HuH-7.5 (cell line): ENCODE results near the gene ZNF565.
"Not testable (repeated sequence)": the region's sequence is repeated elsewhere in the genome, so short reads cannot be mapped to it uniquely, and the experiment has no call there.

Source experiments
- DNase-seq: peaks from one replicate; pipeline ENCODE4 v3.0.0; 2011; ENCODE audit warnings: low spot score

The ZNF565 gene

DNA sequence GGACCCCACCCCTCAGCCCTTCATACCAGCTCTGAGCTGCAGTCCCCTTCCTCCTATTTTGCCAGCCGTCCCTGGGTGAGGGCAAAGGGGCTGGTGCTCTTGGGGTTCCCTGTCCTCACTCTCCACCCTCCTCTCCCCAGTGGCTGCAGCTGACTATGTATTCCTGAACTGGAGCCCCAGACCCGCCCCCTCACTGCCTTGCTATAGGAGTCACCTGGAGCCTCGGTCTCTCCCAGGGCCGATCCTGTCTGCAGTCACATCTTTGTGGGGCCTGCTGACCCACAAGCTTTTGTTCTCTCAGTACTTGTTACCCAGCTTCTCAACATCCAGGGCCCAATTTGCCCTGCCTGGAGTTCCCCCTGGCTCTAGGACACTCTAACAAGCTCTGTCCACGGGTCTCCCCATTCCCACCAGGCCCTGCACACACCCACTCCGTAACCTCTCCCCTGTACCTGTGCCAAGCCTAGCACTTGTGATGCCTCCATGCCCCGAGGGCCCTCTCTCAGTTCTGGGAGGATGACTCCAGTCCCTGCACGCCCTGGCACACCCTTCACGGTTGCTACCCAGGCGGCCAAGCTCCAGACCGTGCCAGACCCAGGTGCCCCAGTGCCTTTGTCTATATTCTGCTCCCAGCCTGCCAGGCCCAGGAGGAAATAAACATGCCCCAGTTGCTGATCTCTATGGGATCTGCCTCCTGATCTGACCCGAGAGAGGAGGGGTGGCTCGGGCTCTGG, 64.6 kb downstream of the ZNF565 start:
- no peak for DNase-seq

GRCh38 chr19:36144624-36145023, 69.8 kb downstream of the ZNF565 start:
- no peak for DNase-seq

DNA sequence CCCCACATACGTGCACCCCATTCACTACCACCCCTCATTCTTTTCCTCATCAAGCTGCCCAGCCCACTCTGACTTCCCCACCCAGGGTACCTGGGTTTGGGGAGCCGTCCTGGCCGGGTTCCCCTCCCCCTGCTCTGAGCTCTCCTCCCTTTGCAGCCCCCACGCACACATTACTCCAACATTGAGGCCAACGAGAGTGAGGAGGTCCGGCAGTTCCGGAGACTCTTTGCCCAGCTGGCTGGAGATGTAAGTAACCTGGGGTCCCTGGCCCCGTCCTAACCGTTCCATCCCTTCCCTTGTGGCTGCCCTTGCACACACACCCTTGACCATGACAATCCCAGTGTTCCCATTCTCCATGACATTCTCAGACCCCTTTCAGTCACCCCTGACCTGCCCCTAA, 72.0 kb downstream of the ZNF565 start:
- DNase-seq = no peak

- DNase-seq = no peak
Observed at GRCh38 chr19:36142046-36142445, 72.4 kb downstream of the ZNF565 start.

DNA sequence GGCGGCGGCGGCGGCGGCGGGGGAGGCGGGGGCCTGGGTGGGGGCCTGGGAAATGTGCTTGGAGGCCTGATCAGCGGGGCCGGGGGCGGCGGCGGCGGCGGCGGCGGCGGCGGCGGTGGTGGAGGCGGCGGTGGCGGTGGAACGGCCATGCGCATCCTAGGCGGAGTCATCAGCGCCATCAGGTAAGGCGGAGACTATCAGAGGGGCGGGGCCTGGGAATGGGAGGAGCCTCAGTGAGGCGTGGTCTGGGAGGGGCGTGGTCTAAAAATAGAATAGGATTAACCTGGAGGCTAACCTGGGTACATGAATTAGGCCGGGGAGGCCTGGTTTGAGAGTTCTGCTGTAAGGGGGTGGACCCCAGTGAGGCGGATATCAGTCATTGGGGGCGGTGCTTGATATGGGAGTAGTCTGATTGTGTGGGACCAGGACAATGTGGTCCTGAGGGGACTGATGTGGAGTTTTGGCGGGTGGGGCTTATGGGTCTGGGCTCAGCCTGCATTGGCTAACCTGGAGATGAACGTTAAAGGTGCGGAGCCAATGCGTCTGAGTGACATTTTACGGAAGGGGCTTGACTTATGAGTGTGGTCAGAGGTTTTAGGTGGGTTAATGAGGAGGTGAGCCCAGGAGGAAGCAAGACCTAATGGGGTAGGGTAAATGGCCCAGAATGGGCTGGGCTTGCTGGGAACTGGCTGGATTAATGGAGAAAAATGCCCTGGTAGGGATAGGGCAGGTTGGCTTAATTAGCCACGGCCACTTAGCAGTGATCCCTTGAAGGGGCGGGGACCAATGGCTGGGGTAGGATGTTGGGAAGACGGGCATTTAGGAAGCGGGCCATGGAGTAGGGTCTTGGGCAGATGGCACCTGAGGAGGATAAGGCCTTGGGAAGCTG, 73.2 kb downstream of the ZNF565 start:
- peak; percentile 93 for DNase-seq

- peak; percentile 76 for DNase-seq
Observed at GRCh38 chr19:36140304-36141038, 74.0 kb downstream of the ZNF565 start.

DNA sequence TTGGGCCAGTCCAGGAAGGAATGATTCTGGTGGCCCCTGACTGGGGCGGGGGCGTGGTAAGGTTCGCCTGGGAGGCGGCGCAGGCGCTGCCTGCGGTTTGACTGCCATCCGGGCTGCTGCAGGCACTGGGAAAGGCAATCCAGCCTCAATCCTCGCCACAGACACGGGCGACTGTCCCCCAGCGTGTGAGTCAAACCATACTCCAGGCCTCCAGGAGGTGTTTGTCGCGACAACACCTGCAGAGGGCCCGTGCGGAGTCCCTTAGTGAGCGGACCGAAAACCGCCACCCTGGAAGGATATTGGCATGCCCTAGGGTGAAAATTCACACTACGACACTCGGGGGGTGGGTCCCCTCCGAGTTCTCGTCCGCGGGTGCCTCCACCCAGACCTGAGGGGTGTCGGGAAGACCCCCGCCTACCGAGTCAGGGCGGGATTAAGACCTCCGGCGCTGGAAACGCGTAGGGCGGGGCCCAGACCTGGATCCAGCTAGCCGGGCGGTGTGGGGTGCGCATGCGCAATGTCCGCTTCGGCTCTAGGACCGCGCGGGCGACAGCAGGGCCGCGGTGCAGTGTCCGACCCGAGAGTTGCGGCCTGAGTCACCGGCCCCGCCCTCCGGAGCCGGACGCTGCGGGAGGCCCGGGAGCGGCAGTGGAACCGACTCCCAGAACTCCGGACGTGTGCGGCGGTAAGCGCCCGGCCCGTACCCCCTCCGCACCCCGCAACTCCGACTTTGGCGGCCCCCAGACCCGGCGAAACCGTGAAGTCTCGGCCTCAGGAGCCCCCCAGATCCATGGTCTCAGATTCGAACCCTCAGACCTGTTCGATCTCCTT, 74.8 kb downstream of the ZNF565 start, which contains the start of gene CAPNS1:
Gene CAPNS1, plus strand, starts transcription at position 594 of the 831 bp plus-strand sequence. CDS start 946 bp downstream, outside the sequence.
- DNase-seq = peak; percentile 98

DNA sequence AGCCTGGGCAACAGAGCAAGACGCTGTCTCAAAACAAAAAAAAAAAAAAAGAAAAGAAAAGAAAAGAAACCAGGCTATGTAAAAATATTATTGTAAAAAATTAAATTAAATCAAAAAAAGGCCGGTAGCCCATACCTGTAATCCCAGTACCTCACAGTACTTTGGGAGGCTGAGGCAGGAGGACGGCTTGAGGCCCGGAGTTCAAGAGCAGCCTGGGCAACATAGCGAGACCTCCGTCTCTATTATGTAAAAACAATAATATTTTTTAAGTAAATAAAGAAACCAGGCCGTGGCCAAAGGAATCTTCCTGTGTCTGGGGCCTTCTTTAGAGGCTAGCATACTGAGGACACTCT, 75.4 kb downstream of the ZNF565 start:
- no peak for DNase-seq

GRCh38 chr19:36136964-36137686, 77.3 kb downstream of the ZNF565 start:
- no peak for DNase-seq

DNA sequence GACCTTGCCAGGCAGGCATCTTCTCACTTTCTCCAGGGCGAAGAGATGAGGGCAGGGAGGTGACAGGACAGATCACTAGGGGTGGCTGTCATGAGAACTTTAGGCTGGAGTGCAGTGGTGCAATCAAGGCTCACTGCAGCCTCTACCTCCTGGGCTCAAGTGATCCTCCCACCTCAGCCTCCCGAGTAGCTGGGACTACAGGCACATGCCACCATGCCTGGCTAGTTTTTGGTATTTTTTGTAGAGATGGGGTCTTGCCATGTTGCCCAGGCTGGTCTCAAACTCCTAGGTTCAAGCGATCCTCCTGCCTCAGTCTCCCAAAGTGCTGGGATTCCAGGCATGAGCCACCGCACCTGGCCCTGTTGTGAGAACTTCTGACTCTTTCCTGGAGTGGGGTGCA, 79.6 kb downstream of the ZNF565 start:
- DNase-seq = not testable (repeated sequence)
